Pancreas (tissue), 10 donors: Measurements from ENCODE around the gene ANKRD66. TPM values are rescaled to one million over a fixed set of nuclear protein-coding genes. Genes with fewer than 3 reads are reported as not detected.

Experiments used
- ATAC-seq, 4 donors: fragments of 200-7000 bp; cut with Tn5 transposase; one replicate each; pipeline versions ENCODE4 v1.8.0 to v1.9.1; 2020; ENCODE audit warnings: mild to moderate bottlenecking in 4 of 4, moderate library complexity in 4 of 4
- DNase-seq, 6 donors: peaks; one replicate each; pipeline ENCODE4 v3.0.0-alpha.2; 2020
- FAIRE-seq: peaks from 2 replicates; lab custom pipeline; 2012; peaks lifted over from hg19 to GRCh38; lab: Jason Lieb, UNC
- H3K27ac ChIP-seq, 4 donors: fragments of 200-600 bp; sonication (generic); 1 replicate in 3 of 4; 2 replicates in 1 of 4; pipeline versions ENCODE4 v1.5.0 to v1.8.0; 2020
- H3K27me3 ChIP-seq, 4 donors: fragments of 200-600 bp; one replicate each; pipeline ENCODE4 v1.8.0; 2021
- H3K36me3 ChIP-seq, 3 donors: fragments of 200-600 bp; sonication (generic) in 1 of 3; one replicate each; pipeline versions ENCODE4 v1.5.0 to v1.8.0; 2020 to 2021
- H3K4me1 ChIP-seq, 3 donors: fragments of 200-600 bp; one replicate each; pipeline ENCODE4 v1.8.0; 2021
- H3K4me3 ChIP-seq, 4 donors: fragments of 200-600 bp; sonication (generic) in 2 of 4; one replicate each; pipeline versions ENCODE4 v1.5.0 to v1.8.0; 2020 to 2021
- H3K9me3 ChIP-seq, 4 donors: fragments of 200-600 bp; one replicate each; pipeline ENCODE4 v1.8.0; 2021
- WGBS, 2 donors: extraction: QIAGEN DNeasy Blood & Tissue Kit; methylation state at CpG; one replicate each; pipeline ENCODE4 v1.1.7; 2013; 5-methylcytosine and 5-hydroxymethylcytosine counted together
- intact Hi-C, 3 donors: fragments of 100-400 bp; cut with DNase I; formaldehyde crosslinking; loops; one replicate each; pipeline versions ENCODE4 v1.11.1 to v1.14.2; 2022
- polyA plus RNA-seq, 2 donors: library from polyadenylated mRNA; stranded (reverse); fragments of 200-250 nt; gene quantifications; one replicate each; pipeline ENCODE4 v1.2.3, GENCODE V29; 2013
- total RNA-seq, 6 donors: library from RNA; stranded (reverse); fragmentation: NEBNext Ultra II Directional in 4 of 6; extraction: Animal tissue kit (Norgen Biotek cat#: 25700) in 4 of 6; gene quantifications; one replicate each; pipeline versions ENCODE4 v1.2.1 to v1.2.4, GENCODE V29; 2021 to 2023
- TF ChIP-seq, protein P1 (sequence below), 4 donors: fragments of 200-600 bp; sonication (generic) in 3 of 4; IDR thresholded peaks; one replicate each; pipeline versions ENCODE4 v1.5.0 to v1.8.0; 2021; ENCODE audit warnings: antibody characterized with exemption in 4 of 4
- donor health status: healthy with polysubstance abuse.
- donor health status: DM: no; HTN: no; CAD: no; lungs with moderate emphysema.
- donor health status: DM: no; HTN: no; CAD: no.
- donor health status: control.
- donor health status: control.
- donor health status: Bipolar disorder and iron deficiency.
- donor health status: DM: yes; HTN: yes; CAD: no.
- donor health status: DM: no; HTN: no; CAD: no.
- donor health status: DM: no; HTN: no; CAD: no.
- donor health status: DM: yes; HTN: yes; CAD: no.

Gene ANKRD66
- total and polyA plus RNA-seq, 8 donors = not detected

GRCh38 chr6:46749731-46750130 lies 3.0 kb downstream of the ANKRD66 start:
- H3K4me1 ChIP-seq = no peaks in the 10 kb centered on the region
- ATAC-seq (no peak), DNase-seq (no peak), FAIRE-seq (no peak)
- H3K4me3 ChIP-seq = no peak overlapping the region
- H3K36me3 ChIP-seq = no peaks in the 10 kb centered on the region
- H3K27me3 ChIP-seq = no peaks in the 10 kb centered on the region
- WGBS, 2 donors = 80% methylated on average over 5 of the region's 5 CpGs
- no peak overlapping the region for H3K27ac ChIP-seq
- intact Hi-C loops = no loop called here
- TF ChIP-seq, protein P1, sequence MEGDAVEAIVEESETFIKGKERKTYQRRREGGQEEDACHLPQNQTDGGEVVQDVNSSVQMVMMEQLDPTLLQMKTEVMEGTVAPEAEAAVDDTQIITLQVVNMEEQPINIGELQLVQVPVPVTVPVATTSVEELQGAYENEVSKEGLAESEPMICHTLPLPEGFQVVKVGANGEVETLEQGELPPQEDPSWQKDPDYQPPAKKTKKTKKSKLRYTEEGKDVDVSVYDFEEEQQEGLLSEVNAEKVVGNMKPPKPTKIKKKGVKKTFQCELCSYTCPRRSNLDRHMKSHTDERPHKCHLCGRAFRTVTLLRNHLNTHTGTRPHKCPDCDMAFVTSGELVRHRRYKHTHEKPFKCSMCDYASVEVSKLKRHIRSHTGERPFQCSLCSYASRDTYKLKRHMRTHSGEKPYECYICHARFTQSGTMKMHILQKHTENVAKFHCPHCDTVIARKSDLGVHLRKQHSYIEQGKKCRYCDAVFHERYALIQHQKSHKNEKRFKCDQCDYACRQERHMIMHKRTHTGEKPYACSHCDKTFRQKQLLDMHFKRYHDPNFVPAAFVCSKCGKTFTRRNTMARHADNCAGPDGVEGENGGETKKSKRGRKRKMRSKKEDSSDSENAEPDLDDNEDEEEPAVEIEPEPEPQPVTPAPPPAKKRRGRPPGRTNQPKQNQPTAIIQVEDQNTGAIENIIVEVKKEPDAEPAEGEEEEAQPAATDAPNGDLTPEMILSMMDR (IDR thresholded peaks at IDR 0.05) = no peak
- H3K9me3 ChIP-seq = no peaks in the 10 kb centered on the region

DNA sequence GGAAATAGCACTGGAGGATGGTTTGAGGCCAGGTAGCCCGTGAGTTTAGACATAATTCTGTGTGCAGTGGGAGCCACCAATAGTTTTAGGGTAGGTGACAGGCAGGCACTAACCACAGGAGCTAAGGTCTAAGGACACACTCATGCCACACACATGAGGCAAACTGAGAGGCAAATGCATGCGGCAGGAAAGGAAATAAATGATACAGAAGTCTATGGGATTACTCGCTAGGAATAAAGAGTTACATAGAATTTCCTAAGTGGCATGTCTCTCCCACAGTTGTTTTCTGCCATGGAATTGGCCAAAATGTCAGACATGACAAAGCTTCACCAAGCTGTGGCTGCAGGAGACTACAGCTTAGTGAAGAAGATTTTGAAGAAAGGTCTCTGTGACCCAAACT lies 4.9 kb downstream of the ANKRD66 start:
- no peak for ATAC-seq
- Histone ChIP-seq H3K36me3 (no peaks in the 10 kb centered on the region), H3K27ac (no peak overlapping the region), H3K27me3 (no peaks in the 10 kb centered on the region), H3K4me3 (no peak overlapping the region), H3K4me1 (no peaks in the 10 kb centered on the region), H3K9me3 (no peaks in the 10 kb centered on the region)
- intact Hi-C loops = no loop called here
- FAIRE-seq = no peak
- TF ChIP-seq, protein P1 (IDR thresholded peaks at IDR 0.05) = no peak
- no peak for DNase-seq
- 53 to 62% methylated on average over 3 of the region's 3 CpGs for WGBS, 2 donors

DNA sequence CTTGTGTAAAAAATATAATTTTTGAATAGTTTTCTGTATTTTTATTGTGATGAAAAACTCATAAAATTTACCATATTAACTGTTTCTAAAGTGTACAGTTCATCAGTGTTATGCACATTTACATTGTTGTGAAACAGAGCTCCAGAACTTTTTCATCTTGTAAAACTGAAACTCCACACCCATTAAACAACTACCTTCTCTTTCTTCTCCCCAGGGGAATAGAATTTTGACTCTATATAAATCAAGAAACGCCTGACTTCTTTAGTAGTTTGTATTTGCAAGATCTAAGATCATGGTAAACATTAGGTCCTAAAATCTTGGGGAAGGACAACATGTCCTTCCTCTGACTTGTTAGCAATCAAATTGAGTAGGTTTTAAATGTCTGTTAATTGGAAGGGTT lies 9.1 kb downstream of the ANKRD66 start:
- TF ChIP-seq, protein P1 (IDR thresholded peaks at IDR 0.05) = no peak
- Histone ChIP-seq H3K27me3 (no peaks in the 10 kb centered on the region), H3K9me3 (no peaks in the 10 kb centered on the region), H3K36me3 (no peaks in the 10 kb centered on the region), H3K27ac (no peak overlapping the region), H3K4me3 (no peak overlapping the region), H3K4me1 (no peaks in the 10 kb centered on the region)
- no peak for ATAC-seq
- no peak for DNase-seq
- FAIRE-seq = no peak
- WGBS, 2 donors = 36 to 53% methylated on average over 1 of the region's 1 CpG
- intact Hi-C loops = no loop called here

- DNase-seq (no peak), ATAC-seq (peak in 1 of 4 donors; percentile 34), FAIRE-seq (no peak)
- whole genome bisulfite sequencing, 2 donors = 66 to 72% methylated on average over 7 of the region's 7 CpGs
- Histone ChIP-seq H3K27me3 (no peaks in the 10 kb centered on the region), H3K4me3 (no peak overlapping the region), H3K9me3 (no peaks in the 10 kb centered on the region), H3K27ac (no peak overlapping the region), H3K36me3 (no peaks in the 10 kb centered on the region), H3K4me1 (no peaks in the 10 kb centered on the region)
- TF ChIP-seq, protein P1 (IDR thresholded peaks at IDR 0.05) = no peak
- intact Hi-C loops = no loop called here
These were observed 9.9 kb downstream of the ANKRD66 start for GRCh38 chr6:46756469-46757213.

- Histone ChIP-seq H3K36me3 (no peaks in the 10 kb centered on the region), H3K4me3 (no peak overlapping the region), H3K27me3 (no peaks in the 10 kb centered on the region), H3K27ac (no peak overlapping the region), H3K9me3 (no peaks in the 10 kb centered on the region), H3K4me1 (no peaks in the 10 kb centered on the region)
- intact Hi-C loops = no loop called here
- ATAC-seq = peak in 2 of 4 donors; percentile 43 to 62
- FAIRE-seq = no peak
- TF ChIP-seq, protein P1 (IDR thresholded peaks at IDR 0.05) = no peak
- peak in 1 of 6 donors; percentile 28 for DNase-seq
- WGBS, 2 donors = 82 to 90% methylated on average over 2 of the region's 2 CpGs
These were observed 10.5 kb downstream of the ANKRD66 start for GRCh38 chr6:46757214-46757596.
